ENCODE data around the gene ARHGAP22.

Gene ARHGAP22

DNA sequence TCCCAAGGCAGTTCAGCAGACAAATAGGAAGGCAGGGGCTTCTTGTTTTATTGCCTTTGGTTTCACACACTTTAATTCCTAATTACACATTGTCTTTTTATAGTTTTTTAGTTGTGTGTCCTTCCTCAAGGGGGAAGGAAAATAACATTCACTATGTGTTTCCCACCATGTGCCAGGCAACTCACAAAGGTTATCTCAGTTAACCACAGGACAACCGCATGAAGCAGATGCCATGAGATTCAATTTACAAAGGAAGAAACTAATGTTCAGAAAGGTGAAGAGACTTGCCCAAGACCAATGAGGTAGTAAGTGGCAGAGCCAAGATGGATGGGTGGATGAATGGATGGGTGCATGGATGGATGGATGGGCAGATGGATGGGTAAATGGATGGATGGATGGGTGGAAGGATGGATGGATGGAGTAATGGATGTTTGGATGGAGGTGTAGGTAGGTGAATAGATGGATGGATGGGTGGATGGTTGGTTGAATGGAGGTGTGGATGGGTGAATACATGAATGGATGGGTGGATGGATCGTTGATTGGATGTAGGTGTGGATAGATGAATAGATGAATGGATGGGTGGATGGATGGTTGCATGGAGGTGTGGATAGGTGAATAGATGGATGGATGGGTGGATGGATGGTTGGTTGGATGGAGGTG lies 77.9 kb downstream of the ARHGAP22 start:
- DNase-seq, result no peak

DNA sequence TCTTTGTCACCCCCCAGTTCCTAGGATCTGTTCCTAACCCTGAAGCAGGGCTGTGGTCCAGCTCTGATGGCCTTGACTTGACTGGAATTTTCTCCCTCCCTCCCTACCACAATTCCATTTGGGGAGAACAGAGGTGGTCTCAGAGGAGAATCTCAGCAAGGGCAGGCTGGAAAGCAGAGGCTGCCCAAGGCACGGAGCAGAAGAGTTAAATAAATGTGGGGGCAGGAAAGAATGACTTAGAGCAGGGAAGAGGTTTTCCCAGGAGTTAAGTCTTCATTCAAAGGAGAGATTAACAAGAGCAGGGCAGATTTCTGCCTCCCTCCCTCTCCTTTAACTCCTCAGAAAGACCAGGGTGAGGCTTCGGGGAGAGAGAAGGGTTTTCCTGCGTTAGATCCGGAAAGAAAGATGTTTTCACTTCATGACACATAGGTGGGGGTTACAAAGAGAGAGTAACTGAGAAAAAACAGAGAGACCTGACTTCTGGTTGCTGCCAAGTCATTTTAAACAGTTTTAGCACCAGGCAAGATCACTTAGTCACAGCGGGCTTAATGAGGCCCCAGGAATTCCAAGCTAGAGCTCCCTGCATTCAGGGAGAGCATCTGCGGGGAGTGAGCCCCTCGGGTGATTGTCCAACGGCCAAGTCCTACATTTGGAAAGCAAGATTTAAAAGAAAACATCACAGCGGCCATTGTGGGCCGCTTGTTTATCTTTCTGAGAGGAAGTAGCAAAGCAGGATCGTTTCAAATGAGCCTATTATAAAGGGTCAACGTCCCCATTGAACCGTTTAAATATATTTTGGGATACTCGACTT lies 78.7 kb downstream of the ARHGAP22 start:
- no peak for DNase-seq

DNA sequence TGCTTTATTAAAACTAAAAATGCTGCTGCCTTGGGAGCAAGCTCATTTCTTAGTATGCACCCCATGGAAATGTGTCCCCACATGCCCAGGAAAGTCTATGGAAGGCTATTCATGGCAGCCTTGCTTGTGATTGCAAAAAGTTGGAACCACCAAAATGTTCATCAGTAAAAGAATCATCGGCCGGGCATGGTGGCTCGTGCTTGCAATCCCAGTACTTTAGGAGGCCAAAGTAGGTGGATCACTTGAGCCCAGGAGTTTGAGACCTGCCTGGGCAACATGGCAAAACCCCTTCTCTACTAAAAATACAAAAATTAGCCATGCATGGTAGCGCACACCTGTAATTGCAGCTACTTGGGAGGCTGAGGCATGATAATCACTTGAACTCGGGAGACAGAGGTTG lies 79.8 kb downstream of the ARHGAP22 start:
- no peak for DNase-seq

DNA sequence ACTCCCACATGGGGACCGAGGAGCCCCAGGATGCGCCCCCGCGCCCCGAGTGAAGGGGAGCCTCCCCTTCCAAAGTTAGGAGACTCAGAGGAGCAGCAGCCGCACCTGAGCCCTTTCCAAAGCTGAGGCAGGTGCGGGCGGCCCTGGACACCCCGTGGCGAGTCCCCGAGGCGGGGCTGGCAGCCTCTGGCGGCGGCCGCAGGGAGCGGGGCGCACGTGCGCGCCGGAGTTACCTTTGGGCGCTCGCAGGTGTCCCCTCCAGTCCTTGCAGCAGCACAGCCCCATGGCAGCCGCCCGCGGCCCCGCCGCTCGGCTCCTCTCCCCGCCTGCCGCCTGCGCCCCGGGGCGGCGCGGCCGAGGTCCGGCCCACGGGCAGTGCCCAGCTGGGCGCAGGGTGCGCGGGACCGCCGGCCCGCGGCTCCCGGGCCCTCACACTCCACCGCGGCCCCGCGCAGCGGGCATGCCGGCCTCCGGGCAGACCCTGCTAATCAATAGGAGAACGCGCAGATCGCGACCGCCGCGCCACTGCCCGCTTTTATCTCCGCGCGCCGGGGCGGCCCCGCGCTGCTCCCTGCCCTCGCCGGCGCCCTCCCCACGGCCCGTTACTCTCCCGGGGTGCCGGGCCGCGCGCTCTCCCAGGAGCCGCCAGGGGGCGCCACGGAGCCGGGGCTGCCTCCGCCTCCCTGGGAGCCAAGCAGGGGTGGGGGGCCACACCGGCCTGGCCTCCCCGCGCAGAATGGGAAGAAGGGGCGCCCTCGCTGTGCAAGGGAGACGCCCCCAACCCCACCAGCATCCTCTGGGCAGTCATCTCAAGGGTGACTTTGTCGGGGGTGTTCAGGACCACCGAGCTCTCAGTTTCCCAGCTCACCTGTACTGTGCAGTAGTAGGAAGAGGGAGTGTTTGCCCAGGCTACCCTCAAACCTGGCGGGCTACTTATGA lies 80.8 kb downstream of the ARHGAP22 start:
- peak in 2 of 3 experiments; percentile 54 to 55 for DNase-seq

DNA sequence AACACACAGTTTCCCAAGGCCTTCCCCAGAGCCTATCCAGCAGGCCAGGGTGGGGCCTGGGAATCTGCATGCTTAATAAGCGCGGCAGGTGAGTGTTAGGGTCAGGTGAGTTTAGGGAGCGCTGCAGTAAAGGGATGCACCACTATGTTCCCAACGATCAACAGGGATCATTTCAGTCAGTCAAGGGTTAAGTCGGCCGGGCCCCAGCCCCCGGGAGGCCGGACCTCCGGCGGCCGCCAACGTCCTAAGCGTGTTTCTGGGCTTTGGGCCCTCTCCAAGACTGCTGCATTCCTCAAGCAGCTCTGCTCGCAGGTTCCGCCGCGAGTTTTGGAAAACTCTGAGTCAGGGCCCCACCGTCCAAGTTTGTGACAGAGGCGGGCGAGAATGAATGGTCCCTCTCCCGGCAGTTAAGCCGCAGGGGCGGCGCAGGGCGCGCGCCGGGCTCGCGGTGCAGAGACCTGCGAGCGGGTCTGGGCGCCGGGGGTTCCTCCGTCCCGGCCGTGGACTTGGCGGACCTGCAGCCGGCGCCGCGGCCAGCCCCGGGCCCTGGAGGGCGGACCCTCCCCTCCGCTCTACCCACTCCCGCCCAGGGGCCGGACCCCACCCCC lies 81.6 kb downstream of the ARHGAP22 start:
- DNase-seq, result peak in 2 of 3 experiments; percentile 26 to 30

DNA sequence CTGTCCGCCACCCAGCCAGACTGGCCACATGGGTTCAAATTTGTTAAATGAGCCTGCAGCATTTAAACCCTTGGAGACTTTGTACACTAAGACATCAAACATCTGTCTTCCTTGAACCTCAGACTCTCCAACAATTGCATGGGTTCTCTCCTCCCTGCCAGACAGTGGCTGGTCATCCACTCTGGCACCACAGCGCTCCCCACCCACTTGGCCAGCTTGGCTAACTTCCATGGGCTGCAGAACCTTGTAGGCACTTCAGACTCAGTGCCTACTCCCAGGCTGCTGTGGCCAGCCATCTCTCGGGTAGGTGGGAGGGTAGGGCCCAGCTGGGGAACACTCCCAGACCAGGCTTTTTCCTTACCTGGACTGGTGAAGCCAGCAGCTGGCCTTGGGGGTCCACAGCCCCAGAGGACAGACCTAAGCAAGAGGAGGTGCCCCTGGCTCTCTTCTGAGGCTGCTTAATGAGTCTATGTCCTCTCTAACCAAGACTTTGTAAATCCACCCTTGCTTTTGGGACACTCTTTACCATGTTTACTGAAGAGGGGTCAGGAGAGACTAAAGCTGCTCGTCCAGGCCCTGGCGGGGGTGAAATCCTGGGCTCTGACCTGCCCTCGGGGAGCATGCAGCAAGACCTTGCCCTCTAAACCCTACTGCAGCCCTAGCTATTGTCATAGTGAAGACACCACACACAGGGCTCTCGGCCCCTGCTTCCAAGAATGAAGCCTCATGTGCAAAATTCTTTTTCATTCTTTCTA lies 82.7 kb downstream of the ARHGAP22 start:
- no peak for DNase-seq

DNA sequence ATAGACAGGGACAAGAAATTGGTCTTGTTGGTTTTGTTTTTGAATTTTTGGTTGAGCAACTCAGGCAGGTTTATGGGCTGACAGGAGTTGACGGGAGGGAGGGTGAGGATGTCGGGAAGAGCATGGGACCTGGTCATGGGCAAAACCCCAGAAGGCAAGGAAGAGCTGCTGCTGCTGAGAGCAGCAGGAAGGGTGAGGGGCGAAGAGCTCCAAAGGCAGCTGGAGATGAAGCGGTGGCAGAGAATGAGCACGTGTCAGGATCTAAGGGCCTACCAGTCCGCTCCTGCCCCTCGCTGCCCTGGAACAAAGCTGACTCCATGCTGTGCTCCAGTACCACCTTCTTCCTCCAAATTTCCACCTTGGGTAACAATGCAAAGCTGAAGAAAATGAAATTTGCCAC lies 84.3 kb downstream of the ARHGAP22 start:
- no peak for DNase-seq

DNA sequence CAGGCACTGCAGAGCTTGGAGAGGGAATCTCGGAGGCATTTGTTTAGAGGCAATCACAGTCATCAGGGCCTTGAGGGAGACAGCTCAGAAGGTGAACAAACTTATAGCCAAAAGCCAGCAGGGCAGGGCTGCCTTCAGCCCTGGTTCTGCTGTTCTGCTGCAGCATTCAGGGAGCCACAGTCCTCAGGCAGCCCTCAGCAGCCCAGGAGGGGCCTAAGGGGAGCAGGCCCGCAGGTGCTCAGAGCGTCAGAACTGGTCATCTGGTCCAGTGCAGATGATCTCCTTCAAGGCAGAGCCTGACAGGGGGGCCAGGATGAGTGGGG lies 84.7 kb downstream of the ARHGAP22 start:
- DNase-seq, result no peak

DNA sequence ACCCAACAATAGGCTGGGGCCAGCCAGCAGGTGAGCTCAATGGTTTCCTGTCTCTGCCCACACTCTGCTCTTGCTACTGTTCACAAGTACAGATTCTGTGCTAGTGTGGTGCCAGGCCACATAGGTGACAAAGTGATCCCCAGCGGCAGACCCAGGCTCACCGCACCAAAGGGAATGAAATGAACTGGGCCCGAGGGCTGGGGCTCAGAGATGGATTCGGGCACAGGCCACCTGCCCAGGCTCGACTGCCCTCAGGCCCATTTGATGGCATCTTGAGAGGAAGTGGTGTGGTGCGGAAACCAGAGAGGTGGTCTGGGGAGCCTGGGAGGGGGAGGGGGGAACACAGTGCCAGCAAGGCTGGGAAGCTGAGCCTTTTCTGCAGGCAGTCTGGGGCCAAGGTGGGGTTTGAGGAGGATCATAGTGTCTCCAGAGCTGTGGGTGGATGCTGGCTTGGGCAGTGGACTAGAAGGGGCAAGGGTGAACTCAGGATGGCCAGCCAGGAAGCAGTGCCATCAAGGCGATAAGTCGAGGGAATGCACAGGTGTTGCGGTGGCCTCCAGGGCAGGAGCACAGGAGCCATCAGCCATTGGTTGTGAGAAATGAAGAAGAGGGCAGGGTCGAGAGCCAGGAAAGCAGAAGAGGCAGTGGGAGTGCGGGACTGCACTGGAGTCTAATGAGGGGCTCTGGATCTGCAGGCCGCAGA lies 85.2 kb downstream of the ARHGAP22 start:
- DNase-seq, result no peak

DNA sequence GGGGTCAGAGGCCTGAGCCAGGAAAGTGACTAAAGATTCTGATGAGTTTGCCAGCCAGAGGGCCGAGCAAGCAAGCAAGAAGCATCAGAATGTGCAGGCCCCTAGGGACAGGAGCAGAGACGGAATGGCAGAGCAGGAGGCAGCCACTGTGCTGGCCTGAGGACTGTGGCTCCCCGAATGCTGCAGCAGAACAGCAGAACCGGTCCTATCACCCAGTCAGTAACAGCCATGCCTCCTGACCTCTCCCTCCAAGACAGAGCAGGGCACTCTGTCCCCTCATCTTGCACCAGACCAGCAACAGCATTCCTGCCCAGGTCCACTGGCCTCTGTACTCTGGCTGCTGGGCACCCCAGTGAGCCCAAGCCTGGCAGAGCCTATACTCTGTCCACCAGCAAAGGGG lies 85.9 kb downstream of the ARHGAP22 start:
- no peak for DNase-seq

DNA sequence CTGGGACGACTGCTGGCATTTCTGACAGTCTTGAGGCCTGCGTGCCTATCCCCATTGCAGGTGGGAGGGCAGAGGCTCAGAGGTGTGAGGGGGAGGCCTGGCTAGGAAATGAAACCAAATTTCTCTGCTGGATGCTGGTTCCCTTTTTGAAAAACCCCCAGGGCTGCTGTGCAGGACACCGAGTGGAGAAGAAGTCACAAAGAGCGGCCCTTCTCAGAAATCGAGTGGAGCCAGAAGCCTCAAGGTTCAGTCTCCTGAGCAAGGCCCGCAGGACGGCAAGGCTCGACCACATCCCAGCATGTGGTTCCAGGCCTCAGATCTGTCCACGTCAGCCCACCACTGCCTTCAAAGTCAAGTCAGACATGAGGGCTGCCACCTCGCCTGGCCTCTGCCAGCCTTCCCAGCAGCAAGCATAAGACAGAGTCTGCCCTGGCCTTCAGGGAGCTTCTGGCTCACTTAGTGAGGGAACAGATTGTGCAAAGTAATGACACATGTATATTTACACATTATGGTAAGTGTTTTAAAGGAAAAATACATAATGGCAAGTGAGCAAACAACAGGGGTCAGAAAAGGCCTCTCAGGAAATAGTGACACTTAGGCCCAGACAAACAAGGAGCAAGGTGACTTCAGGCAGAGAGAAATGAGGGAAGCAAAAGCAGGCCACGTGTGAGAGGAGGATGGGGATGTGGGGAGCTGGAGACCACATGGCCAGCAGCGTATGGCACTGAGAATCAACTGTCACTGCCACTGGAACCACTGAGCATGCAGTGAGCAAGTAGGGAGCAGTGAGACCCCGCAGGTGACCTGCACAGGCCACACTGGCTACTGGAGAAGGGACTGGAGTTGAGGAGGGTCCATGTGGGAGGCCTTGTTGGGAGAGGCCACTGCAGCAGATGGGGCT lies 86.7 kb downstream of the ARHGAP22 start:
- DNase-seq, result peak in 1 of 3 experiments; percentile 1

DNA sequence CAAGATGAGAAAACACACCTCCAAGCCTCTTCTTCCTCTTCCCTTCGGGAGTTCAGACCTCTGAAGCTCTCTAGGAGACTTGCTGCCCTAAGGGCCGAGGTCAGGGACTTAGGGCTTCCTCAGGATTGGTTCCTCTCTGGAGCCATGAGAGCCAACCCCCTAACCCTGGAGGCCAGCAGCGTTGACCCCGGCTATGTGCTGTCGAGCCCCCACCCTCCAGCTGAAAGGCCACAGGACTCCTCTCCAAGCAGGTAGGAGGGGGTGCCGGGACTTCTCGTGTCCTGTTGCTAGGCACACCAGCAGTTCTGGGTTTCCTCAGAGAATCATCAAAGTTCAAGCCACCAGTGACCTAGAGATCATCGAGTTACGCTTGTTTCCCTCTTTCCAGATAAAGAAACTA lies 87.4 kb downstream of the ARHGAP22 start:
- no peak for DNase-seq

DNA sequence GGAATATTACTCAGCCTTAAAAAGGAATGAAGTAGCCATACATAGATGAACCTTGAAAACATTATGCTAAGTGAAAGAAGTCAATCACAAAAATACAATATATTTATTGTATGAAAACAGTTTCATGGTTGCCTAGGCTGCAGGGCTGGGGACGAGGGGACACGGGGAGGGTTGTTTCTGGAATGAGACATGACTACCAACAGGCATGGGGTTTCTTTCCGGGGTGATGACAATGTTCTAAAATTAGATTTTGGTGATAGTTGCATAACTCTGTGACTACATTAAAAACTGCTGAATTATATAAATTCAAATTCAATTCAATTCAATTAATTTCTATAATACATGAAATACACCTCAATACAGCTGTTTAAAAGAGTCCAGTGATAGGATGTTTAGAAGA lies 88.0 kb downstream of the ARHGAP22 start:
- DNase-seq, result no peak

DNA sequence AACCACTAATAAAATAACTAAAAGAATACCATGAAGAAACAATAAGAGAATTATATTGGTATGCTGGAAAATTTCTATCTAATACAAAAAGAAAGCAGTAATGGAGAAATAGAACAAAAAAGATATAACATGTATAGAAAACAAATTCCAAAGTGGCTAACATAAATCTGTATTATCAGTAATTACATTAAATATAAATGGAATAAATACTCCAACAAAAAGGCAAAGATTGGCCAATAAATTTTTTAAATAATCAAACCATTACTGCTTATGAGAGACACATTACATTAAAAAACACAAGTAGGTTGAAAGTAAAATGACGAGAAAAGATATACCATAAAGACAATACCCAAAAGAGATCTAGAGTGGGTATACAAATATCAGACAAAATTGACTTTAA lies 90.0 kb downstream of the ARHGAP22 start:
- no peak for DNase-seq

DNA sequence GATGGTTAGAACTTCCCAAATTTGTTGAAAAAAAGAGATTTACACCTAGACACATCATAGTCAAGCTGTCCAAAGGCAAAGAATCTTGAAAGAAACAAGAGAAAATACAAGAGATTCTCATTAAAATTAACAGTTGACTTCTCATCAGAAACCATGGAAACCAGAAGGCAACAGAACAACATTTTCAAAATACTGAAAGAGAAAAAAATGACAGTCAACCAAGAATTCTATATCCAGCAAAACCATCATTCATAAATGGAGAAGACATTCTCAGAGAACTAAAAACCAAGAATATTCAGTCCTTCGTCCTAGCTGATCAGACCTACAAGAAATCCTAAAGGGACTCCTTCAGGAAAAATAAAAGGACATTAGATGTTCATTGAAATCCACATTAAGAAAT lies 90.6 kb downstream of the ARHGAP22 start:
- DNase-seq, result no peak

DNA sequence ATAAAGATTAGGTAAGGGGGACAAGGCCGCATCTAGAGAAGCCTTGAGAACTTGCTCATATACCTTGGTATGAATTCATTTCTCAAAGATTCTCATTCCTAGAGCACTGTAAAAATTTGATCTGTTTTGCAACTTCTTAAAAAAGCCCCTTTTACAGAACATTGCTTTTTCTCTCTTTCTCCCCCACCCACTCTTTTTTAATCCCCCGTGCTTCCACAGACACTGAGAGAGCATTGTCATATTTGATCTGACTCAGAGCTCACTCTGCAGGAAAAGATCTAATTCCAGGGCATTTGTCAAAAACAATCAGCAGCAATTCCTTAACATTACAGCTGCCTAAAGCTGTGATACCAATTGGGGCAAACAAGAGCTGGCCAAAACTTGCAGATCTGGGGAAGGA lies 92.0 kb downstream of the ARHGAP22 start:
- no peak for DNase-seq

DNA sequence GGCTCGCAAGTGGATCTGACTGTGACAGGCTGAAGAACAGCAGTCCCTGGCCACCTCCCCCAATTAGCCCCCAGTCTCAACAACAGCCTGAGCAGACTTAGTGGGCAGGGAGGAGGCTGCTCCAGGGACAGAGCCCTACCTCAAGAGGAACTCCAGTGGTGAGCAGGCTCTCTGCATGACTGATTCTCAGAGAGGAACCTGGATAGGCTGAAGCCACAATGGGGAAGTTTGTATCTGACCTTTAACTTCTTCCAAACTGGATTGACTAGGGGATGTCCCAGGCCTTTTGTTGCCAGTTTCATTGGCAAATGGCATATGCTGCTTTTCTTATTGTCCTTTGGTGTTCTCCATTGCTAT lies 93.0 kb downstream of the ARHGAP22 start:
- no peak for DNase-seq

DNA sequence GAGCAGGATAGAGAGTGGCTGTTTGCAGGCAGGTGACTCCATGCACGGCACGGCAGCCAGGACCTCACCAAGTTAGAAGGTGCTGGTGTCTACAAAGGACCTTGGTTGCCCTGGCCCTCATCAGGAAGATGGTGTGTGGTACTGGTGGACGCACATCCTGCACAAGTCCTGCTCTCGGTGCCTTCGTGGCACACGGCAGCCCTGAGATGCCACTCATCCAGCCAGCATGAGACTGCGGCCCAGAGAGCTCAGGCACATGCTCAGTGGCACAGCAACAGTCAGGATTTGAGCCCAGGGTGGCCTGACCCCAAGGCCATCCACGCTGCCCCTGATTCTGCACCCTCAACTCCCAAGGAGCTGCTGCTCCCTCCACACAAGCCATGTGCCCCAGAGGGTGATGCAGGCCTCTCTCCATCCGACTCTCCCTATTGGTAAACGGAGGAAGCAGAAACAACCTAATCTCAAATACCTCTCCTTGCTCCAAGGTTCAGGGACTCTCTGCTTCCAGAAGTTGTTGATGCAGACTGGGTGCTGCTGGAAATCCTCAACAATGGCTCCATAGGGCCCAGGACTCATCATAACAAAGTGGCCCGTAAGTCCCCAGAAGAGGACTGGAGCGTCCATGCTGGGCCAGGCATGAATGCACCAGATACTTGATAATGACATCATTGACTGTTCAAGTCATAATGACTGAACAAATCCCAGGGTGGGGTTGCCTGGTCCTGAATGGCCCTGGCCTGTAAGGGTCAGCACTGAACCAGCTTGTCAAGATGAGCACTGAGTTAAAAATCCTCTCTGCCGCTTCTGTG lies 93.6 kb downstream of the ARHGAP22 start:
- no peak for DNase-seq

DNA sequence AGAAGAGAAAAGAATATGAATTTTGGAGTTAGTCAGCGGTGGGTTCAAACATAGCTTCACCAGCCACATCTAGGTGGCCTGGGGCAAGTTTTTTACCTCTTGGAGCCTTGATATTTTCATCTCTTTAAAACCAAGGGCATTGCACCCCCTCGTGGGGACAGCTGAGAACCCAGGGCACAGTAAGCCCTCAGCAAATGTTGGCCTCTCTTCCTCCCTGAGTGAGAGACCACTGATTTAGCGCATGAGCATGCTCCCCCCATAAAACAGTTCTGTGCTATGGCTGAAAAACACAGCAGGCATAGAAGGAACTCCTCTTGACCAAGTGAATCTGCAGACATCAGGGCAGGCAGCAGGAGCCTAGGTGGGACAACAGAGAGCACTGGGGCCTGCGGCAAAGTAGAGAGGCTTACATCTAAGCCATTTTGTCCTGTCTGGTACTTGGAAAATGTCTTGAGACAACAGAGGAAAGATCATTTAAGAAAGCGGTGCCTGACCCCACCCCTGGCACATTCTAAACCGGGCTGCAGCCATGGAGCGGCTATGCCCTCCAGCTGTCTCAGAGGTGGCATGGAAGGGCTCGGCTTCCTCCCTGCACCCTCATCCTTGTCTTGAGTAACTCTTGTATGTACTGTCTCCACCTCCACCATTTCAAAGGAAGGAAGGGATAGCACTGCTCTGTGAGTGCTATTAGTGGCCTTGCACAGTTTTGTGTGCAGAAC lies 94.7 kb downstream of the ARHGAP22 start:
- no peak for DNase-seq

All from NCI-H1417 (cell line).